Parathyroid adenoma (tissue), 2 donors: ENCODE results near the gene TADA2B.

Experiments
- H2AFZ ChIP-seq: fragments of 300-600 bp; sonication (generic); one replicate; pipeline ENCODE4 v1.7.0; 2017; ENCODE audit warnings: antibody characterized with exemption, mild to moderate bottlenecking
- H3K27ac ChIP-seq: fragments of 300-600 bp; sonication (generic); one replicate; pipeline ENCODE4 v1.7.0; 2017
- H3K27me3 ChIP-seq: fragments of 300-600 bp; sonication (generic); one replicate; pipeline ENCODE4 v1.7.0; 2017; ENCODE audit warnings: low read length; ENCODE audit not compliant: control insufficient read depth, insufficient read depth
- H3K36me3 ChIP-seq: fragments of 300-600 bp; sonication (generic); one replicate; pipeline ENCODE4 v1.7.0; 2017; ENCODE audit warnings: low read length; ENCODE audit not compliant: control insufficient read depth, insufficient read depth
- H3K4me1 ChIP-seq: fragments of 300-600 bp; sonication (generic); one replicate; pipeline ENCODE4 v1.7.0; 2017; ENCODE audit warnings: control low read depth
- H3K4me2 ChIP-seq: fragments of 300-600 bp; sonication (generic); one replicate; pipeline ENCODE4 v1.7.0; 2017; ENCODE audit warnings: low read length
- H3K4me3 ChIP-seq: fragments of 300-600 bp; sonication (generic); one replicate; pipeline ENCODE4 v1.7.0; 2017; ENCODE audit warnings: low read depth, low read length
- H3K79me2 ChIP-seq: fragments of 300-600 bp; sonication (generic); one replicate; pipeline ENCODE4 v1.7.0; 2017; ENCODE audit warnings: control low read depth
- H3K9ac ChIP-seq: fragments of 300-600 bp; sonication (generic); one replicate; pipeline ENCODE4 v1.7.0; 2017; ENCODE audit warnings: mild to moderate bottlenecking
- H3K9me3 ChIP-seq: fragments of 300-600 bp; sonication (generic); one replicate; pipeline ENCODE4 v1.7.0; 2017; ENCODE audit warnings: low read length; ENCODE audit not compliant: control insufficient read depth
- TF ChIP-seq, protein P1 (sequence below): fragments of 300-600 bp; sonication (generic); IDR thresholded peaks from one replicate; pipeline ENCODE4 v1.7.0; 2017; ENCODE audit warnings: antibody characterized with exemption, mild to moderate bottlenecking
- donor health status: primary hyperparathyroidism.

The TADA2B gene

DNA sequence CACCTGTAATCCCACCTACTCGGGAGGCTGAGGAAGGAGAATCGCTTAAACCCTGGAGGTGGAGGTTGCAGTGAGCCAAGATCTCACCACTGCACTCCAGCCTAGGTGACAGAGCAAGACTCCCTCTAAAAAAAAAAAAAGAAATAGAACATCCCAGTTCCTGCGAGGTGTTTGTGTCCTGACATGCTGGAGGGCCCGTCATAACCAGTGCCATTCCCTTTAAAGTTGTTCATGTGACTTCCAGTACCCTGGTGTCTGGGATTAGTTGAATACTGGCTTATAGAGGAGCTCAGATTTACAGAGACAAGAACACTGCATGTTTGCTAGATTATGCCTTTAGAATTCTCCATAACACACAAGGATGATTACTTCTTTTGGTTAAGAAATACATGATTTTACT, 37.6 kb upstream of the TADA2B start:
- Histone ChIP-seq H3K27me3 (no peaks in the 10 kb centered on the region), H2AFZ (no peak overlapping the region), H3K9me3 (no peaks in the 10 kb centered on the region), H3K36me3 (no peaks in the 10 kb centered on the region), H3K4me2 (no peak overlapping the region), H3K4me1 (no peaks in the 10 kb centered on the region), H3K79me2 (no peaks in the 10 kb centered on the region), H3K4me3 (no peak overlapping the region), H3K27ac (no peak overlapping the region), H3K9ac (no peak overlapping the region)
- TF ChIP-seq, protein P1, sequence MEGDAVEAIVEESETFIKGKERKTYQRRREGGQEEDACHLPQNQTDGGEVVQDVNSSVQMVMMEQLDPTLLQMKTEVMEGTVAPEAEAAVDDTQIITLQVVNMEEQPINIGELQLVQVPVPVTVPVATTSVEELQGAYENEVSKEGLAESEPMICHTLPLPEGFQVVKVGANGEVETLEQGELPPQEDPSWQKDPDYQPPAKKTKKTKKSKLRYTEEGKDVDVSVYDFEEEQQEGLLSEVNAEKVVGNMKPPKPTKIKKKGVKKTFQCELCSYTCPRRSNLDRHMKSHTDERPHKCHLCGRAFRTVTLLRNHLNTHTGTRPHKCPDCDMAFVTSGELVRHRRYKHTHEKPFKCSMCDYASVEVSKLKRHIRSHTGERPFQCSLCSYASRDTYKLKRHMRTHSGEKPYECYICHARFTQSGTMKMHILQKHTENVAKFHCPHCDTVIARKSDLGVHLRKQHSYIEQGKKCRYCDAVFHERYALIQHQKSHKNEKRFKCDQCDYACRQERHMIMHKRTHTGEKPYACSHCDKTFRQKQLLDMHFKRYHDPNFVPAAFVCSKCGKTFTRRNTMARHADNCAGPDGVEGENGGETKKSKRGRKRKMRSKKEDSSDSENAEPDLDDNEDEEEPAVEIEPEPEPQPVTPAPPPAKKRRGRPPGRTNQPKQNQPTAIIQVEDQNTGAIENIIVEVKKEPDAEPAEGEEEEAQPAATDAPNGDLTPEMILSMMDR: no peak

DNA sequence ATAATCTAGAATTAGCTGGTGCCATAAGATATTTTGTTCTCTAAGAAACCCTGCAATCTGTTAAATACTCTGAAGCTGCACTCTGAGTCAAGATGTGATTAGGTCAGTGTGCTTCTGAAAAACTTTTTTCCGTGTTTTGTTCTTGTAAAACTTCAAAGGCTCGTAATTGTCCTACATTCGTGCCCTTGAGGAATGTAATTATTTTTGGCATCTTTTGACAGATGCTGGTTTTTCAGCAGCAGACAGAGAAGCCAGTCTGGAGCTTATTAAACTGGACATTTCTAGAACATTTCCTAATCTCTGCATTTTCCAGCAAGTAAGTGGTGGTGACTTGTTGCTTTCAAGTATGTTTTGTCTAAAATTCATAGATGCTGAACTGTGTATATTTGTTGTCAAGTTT, 36.8 kb upstream of the TADA2B start:
- Histone ChIP-seq H3K4me1 (no peaks in the 10 kb centered on the region), H3K79me2 (no peaks in the 10 kb centered on the region), H3K27ac (no peak overlapping the region), H3K9me3 (no peaks in the 10 kb centered on the region), H3K9ac (no peak overlapping the region), H2AFZ (no peak overlapping the region), H3K36me3 (no peaks in the 10 kb centered on the region), H3K4me2 (no peak overlapping the region), H3K4me3 (no peak overlapping the region), H3K27me3 (no peaks in the 10 kb centered on the region)
- TF ChIP-seq, protein P1: no peak

DNA sequence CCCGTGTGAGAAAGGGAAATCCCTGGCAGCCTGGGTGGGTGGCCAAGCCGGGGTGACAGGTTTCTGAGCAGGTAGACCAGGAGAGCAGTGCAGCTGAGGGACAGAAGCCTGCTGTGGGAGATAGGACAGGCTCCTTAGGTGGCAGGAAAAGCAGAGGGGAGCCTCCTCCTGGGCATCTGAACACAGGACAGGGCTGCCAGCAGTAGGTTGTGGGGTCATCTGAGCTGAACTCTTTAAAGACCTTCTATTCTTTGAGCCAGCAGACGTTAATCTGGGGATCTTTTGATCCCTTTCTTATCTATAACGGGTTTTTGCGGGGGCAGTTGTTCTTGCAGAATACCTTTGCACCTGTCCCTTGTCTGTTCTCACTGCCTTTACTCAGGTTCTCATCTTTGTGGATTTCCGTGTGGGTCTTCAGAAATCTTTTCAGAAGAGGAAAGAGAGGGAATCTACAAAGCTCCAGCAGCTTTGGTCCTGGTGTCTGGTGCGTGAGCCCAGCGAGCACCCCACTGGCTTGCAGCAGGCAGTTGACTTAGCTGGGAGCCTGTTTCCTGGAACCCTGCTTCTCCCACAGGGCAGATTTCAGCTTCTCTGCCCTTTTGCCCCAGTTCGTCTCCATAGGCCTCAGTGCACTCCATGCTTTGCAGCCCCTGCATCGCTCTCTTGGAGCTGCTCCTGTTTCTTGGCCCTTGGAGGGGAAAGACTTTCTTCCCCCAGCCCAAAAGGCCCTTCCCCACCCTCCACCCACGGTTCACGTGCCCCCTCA, 35.8 kb upstream of the TADA2B start:
- no peak overlapping the region for H3K9ac ChIP-seq
- TF ChIP-seq, protein P1: no peak

DNA sequence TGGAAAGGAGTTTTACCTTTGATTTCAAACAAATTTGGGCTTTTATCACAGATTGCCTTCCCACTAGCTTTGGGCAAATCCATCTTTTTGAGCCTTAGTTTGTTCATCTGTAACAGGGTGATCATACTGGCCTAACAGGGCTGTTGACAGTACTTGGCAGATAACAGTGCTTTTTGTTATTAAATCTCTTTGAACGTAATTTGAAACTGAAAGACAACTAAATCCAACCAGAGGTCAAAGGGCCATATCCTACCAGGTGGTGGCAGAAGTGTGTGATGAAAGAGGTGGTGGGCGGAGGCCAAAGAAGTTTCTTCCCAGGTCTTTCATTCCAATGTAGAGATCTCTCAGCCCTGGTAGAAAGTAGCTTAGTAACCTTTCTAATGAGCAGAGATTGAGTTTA, 35.2 kb upstream of the TADA2B start:
- TF ChIP-seq, protein P1: no peak
- no peaks in the 10 kb centered on the region for H3K27me3 ChIP-seq
- no peaks in the 10 kb centered on the region for H3K36me3 ChIP-seq
- H2AFZ ChIP-seq: no peak overlapping the region
- no peaks in the 10 kb centered on the region for H3K9me3 ChIP-seq
- H3K27ac ChIP-seq: no peak overlapping the region
- no peak overlapping the region for H3K4me2 ChIP-seq
- no peaks in the 10 kb centered on the region for H3K4me1 ChIP-seq
- no peak overlapping the region for H3K4me3 ChIP-seq
- H3K79me2 ChIP-seq: no peaks in the 10 kb centered on the region
- H3K9ac ChIP-seq: no peak overlapping the region

More for the DNA sequence above, 35.8 kb upstream of the TADA2B start:
- H3K4me2 ChIP-seq: no peak overlapping the region
- H3K4me1 ChIP-seq: no peaks in the 10 kb centered on the region
- no peaks in the 10 kb centered on the region for H3K9me3 ChIP-seq
- no peak overlapping the region for H3K27ac ChIP-seq
- H3K79me2 ChIP-seq: no peaks in the 10 kb centered on the region
- no peak overlapping the region for H3K4me3 ChIP-seq
- H2AFZ ChIP-seq: no peak overlapping the region
- no peaks in the 10 kb centered on the region for H3K27me3 ChIP-seq
- H3K36me3 ChIP-seq: no peaks in the 10 kb centered on the region

DNA sequence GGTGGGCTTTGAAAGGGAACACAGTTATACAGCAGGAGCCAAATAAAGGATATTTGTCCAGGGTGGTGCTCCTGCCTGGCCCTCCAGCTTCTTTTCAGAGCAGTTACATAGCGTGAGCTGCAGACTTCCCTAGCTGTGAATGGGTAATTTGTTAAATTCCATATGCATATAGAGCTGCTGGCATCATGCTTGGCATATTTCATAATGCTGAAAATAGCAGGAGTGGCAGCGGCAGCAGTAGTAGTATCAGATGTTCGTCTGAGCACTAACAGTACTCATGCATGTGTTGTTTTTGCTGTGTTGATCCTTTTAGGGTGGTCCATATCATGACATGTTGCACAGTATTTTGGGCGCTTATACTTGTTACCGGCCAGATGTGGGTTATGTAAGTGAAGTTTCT, 33.6 kb upstream of the TADA2B start:
- Histone ChIP-seq H3K79me2 (no peaks in the 10 kb centered on the region), H3K4me3 (no peak overlapping the region), H2AFZ (no peak overlapping the region), H3K27ac (no peak overlapping the region), H3K36me3 (no peaks in the 10 kb centered on the region), H3K27me3 (no peaks in the 10 kb centered on the region), H3K9ac (no peak overlapping the region), H3K4me2 (no peak overlapping the region), H3K4me1 (no peaks in the 10 kb centered on the region), H3K9me3 (no peaks in the 10 kb centered on the region)
- TF ChIP-seq, protein P1: no peak
